AG10803 (cell line): ENCODE data around the gene MSI2.

Source experiments
- DNase-seq: peaks from one replicate; pipeline ENCODE4 v3.0.0; 2010; ENCODE audit warnings: low read depth
- H3K4me3 ChIP-seq: 2 replicates; pipeline ENCODE4 v1.5.1; 2011; ENCODE audit warnings: mild to moderate bottlenecking, low read length, control low read depth
- CTCF ChIP-seq: conservative IDR thresholded peaks from 2 replicates; pipeline ENCODE4 v1.5.1; 2011; ENCODE audit warnings: mild to moderate bottlenecking, low read length, control low read depth, inconsistent platforms

MSI2 gene

GRCh38 chr17:57269052-57269451 lies 12.7 kb downstream of the MSI2 start:
- no peak for DNase-seq

GRCh38 chr17:57269598-57270255 lies 13.4 kb downstream of the MSI2 start:
- TF ChIP-seq CTCF: no peak
- DNase-seq: no peak

More at GRCh38 chr17:57269052-57269451, 12.7 kb downstream of the MSI2 start:
- TF ChIP-seq CTCF: no peak
- H3K4me3 ChIP-seq: no peak overlapping the region

GRCh38 chr17:57270801-57271245 lies 14.5 kb downstream of the MSI2 start:
- DNase-seq: no peak
- no peak for TF ChIP-seq CTCF
- no peak overlapping the region for H3K4me3 ChIP-seq

More at GRCh38 chr17:57269598-57270255, 13.4 kb downstream of the MSI2 start:
- H3K4me3 ChIP-seq: no peak overlapping the region

GRCh38 chr17:57271821-57272220 lies 15.5 kb downstream of the MSI2 start:
- TF ChIP-seq CTCF: no peak
- DNase-seq: no peak
- no peak overlapping the region for H3K4me3 ChIP-seq

GRCh38 chr17:57273490-57273889 lies 17.2 kb downstream of the MSI2 start:
- no peak overlapping the region for H3K4me3 ChIP-seq
- DNase-seq: no peak
- no peak for TF ChIP-seq CTCF

GRCh38 chr17:57274162-57274561 lies 17.8 kb downstream of the MSI2 start:
- no peak for TF ChIP-seq CTCF
- no peak overlapping the region for H3K4me3 ChIP-seq
- DNase-seq: no peak

- TF ChIP-seq CTCF: no peak
- H3K4me3 ChIP-seq: no peak overlapping the region
- no peak for DNase-seq
Measured at GRCh38 chr17:57275071-57275764, 18.9 kb downstream of the MSI2 start.
